WERI-Rb-1 (cell line): ENCODE results near the gene CLMP.

Source experiments
- DNase-seq: peaks from one replicate; pipeline ENCODE4 v3.0.0-alpha.2; 2020
- H3K27ac ChIP-seq: fragments of 250-450 bp; sonication (Bioruptor Pico); 2 replicates; pipeline ENCODE4 v1.5.1; 2020; ENCODE audit warnings: mild to moderate bottlenecking, moderate library complexity
- H3K27me3 ChIP-seq: fragments of 250-450 bp; sonication (Bioruptor Pico); 2 replicates; pipeline ENCODE4 v1.5.1; 2021; ENCODE audit warnings: mild to moderate bottlenecking, low read depth, moderate library complexity; ENCODE audit not compliant: insufficient read depth, severe bottlenecking
- H3K36me3 ChIP-seq: fragments of 250-450 bp; sonication (Bioruptor Pico); 2 replicates; pipeline ENCODE4 v1.5.1; 2020; ENCODE audit warnings: mild to moderate bottlenecking, moderate library complexity
- H3K4me3 ChIP-seq: 2 replicates; pipeline ENCODE4 v1.5.1; 2011; ENCODE audit warnings: low read depth, mild to moderate bottlenecking, control low read depth, low read length
- H3K9me3 ChIP-seq: fragments of 250-450 bp; sonication (Bioruptor Pico); 2 replicates; pipeline ENCODE4 v1.5.1; 2021; ENCODE audit warnings: mild to moderate bottlenecking, moderate library complexity; ENCODE audit not compliant: severe bottlenecking
- TF ChIP-seq, protein P1 (sequence below): IDR thresholded peaks from 2 replicates; pipeline ENCODE4 v1.5.1; 2011; ENCODE audit warnings: low read depth, mild to moderate bottlenecking, control low read depth, inconsistent platforms, low read length

The CLMP gene

GRCh38 chr11:123190518-123190917 is 4.5 kb downstream of the CLMP start:
- Histone ChIP-seq H3K4me3 (no peak overlapping the region), H3K9me3 (no peaks in the 10 kb centered on the region), H3K27me3 (no peaks in the 10 kb centered on the region), H3K27ac (no peak overlapping the region), H3K36me3 (no peaks in the 10 kb centered on the region)
- TF ChIP-seq, protein P1, sequence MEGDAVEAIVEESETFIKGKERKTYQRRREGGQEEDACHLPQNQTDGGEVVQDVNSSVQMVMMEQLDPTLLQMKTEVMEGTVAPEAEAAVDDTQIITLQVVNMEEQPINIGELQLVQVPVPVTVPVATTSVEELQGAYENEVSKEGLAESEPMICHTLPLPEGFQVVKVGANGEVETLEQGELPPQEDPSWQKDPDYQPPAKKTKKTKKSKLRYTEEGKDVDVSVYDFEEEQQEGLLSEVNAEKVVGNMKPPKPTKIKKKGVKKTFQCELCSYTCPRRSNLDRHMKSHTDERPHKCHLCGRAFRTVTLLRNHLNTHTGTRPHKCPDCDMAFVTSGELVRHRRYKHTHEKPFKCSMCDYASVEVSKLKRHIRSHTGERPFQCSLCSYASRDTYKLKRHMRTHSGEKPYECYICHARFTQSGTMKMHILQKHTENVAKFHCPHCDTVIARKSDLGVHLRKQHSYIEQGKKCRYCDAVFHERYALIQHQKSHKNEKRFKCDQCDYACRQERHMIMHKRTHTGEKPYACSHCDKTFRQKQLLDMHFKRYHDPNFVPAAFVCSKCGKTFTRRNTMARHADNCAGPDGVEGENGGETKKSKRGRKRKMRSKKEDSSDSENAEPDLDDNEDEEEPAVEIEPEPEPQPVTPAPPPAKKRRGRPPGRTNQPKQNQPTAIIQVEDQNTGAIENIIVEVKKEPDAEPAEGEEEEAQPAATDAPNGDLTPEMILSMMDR = no peak
- no peak for DNase-seq

- DNase-seq = no peak
- no peaks in the 10 kb centered on the region for H3K27me3 ChIP-seq
- H3K27ac ChIP-seq = no peak overlapping the region
- H3K9me3 ChIP-seq = no peaks in the 10 kb centered on the region
- H3K36me3 ChIP-seq = no peaks in the 10 kb centered on the region
- TF ChIP-seq, protein P1 = no peak
- no peak overlapping the region for H3K4me3 ChIP-seq
Measured at GRCh38 chr11:123188508-123189165, 6.4 kb downstream of the CLMP start.

DNA sequence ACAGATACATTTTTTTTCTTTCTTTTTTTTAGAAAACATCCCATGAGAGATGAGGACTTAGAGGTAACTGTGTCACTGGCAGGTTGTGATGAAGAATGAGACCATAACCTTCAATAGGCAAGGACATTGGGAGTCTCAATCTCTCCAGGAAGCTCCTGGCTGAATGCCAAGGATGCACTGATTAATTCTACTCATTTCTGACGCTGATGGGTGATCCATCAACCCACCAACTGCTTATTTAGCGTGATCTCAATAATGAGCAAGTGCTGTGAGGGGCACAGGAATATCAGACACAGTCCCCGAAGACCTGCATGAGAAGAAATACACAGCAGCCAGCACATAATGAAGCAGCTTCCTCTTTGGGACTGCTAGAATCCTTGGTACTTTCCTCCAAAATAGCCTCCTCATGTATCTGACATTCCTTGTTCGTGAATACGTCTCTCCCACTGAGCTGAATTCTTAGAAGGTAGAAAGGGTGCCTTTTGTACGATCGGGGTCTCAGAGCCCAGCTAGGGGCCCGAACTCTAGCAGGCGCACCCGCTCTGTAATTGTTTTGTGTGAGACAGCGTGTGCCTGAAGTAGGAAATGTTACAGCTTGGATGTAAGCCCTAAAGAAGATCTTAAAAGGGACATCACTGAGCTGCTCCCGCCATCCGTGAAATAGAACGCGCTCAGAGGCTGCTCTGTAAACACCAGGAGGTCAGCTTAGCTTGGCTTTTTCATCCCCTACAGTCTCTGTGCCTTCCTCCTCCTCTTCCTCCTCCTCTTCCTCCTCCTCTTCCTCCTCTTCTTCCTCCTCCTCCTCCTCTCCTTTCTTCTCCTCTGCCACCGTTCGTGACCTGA is 7.2 kb downstream of the CLMP start:
- no peak overlapping the region for H3K4me3 ChIP-seq
- DNase-seq = no peak

DNA sequence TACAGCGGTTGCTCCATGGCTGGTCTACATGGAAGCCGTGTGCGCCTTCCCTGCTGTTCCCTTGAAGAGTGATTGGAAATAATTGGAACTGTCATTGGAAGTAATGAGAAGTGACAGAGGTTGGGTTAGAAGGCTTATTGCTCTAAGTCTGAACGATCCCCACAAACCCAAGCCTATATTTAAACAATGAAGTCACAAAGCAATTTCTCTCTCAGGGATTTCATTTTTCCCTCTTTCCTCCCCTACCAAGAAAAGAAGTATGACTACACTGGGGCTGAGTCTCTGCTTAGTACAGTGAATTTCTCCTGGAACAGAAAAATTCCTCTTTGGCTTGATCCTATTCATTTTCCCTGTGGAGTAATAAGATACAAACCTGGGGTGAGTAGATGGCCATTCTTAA is 7.8 kb downstream of the CLMP start:
- Histone ChIP-seq H3K27ac (no peak overlapping the region), H3K4me3 (no peak overlapping the region), H3K36me3 (no peaks in the 10 kb centered on the region), H3K9me3 (no peaks in the 10 kb centered on the region), H3K27me3 (no peaks in the 10 kb centered on the region)
- DNase-seq = no peak
- TF ChIP-seq, protein P1 = no peak

More for the DNA sequence above, 7.2 kb downstream of the CLMP start:
- TF ChIP-seq, protein P1 = no peak
- Histone ChIP-seq H3K9me3 (no peaks in the 10 kb centered on the region), H3K27ac (no peak overlapping the region), H3K36me3 (no peaks in the 10 kb centered on the region), H3K27me3 (no peaks in the 10 kb centered on the region)

- no peaks in the 10 kb centered on the region for H3K27me3 ChIP-seq
- no peak overlapping the region for H3K27ac ChIP-seq
- H3K4me3 ChIP-seq = no peak overlapping the region
- no peaks in the 10 kb centered on the region for H3K9me3 ChIP-seq
- DNase-seq = no peak
- no peaks in the 10 kb centered on the region for H3K36me3 ChIP-seq
- TF ChIP-seq, protein P1 = no peak
Measured at GRCh38 chr11:123186286-123186685, 8.8 kb downstream of the CLMP start.
